ENCODE data around the gene SPRING1. TPM values are rescaled to one million over a fixed set of nuclear protein-coding genes. Genes with fewer than 3 reads are reported as not detected.

The SPRING1 gene
- total and polyA plus RNA-seq, 2 of the 13 experiments (the other 11 are each of a cell fraction or from before 2014, with no cell fraction given): 20.0 to 51.8 TPM

GRCh38 chr12:116697716-116698115 is 40.2 kb downstream of the SPRING1 start:
- Histone ChIP-seq H4K20me1 (ENCODE audit: insufficient read depth, low read length) (no peaks in the 10 kb centered on the region), H3K4me1 (ENCODE audit: insufficient read depth, low read length) (peaks cover 14% of the 10 kb centered on the region), H2AFZ (ENCODE audit: low read length) (no peak overlapping the region), H3K4me3 (replicated peaks in 1 of 3; ENCODE audit: insufficient read depth in 1 of 3, low read depth in 2 of 3, low read length in 3 of 3) (no peak overlapping the region), H3K27ac (ENCODE audit: extremely low read length, insufficient read depth, low read length) (no peak overlapping the region), H3K27me3 (ENCODE audit: control insufficient read depth in 1 of 2, insufficient read depth in 2 of 2, low read length in 2 of 2) (peaks cover 3 to 24% of the 10 kb centered on the region in 2 experiments; a peak in 4 of 5 replicates), H3K9me3 (ENCODE audit: low read length) (no peaks in the 10 kb centered on the region), H3K79me2 (ENCODE audit: insufficient read depth, low read length) (no peaks in the 10 kb centered on the region), H3K4me2 (ENCODE audit: low read depth, low read length) (no peak overlapping the region), H3K9ac (ENCODE audit: insufficient read depth, low read depth, low read length) (no peak overlapping the region), H3K36me3 (replicated peaks in 1 of 2; ENCODE audit: control insufficient read depth in 1 of 2, insufficient read depth in 2 of 2, low read length in 2 of 2) (no peaks in the 10 kb centered on the region)
- CTCF ChIA-PET (ENCODE audit: low intra/inter-chr PET ratio, low total read pairs): no interaction called here
- no peak for DNase-seq (ENCODE audit: low spot score)
- POLR2A ChIA-PET: interaction anchor here (0.7 kb wide), 1 partner anchor 350 kb away, joined by 3 read pairs; no protein-coding TSS in a partner anchor
- in situ Hi-C loops (cut with HindIII; ENCODE audit: extremely low pct_ligation_motif_present, low pct_unique_long_range_greater_than_20kb) (no loop called here), intact Hi-C loops (cut with micrococcal nuclease; ENCODE audit: unreplicated experiment) (loop anchor here (10.0 kb wide), 1 partner anchor 703 kb away; no protein-coding TSS in a partner anchor)
- BruUV-seq (replicated peaks): no TSS peak
- 57% methylated on average over 11 of the region's 11 CpGs for WGBS (ENCODE audit: low lambda C conversion rate)
- ATAC-seq: no peak
- TF ChIP-seq ADNP (CRISPR knock-in tag; IDR thresholded peaks at IDR 0.05) (no peak), ZNF460 (CRISPR knock-in tag; IDR thresholded peaks at IDR 0.05; ENCODE audit: borderline replicate concordance) (no peak), ZBTB21 (CRISPR knock-in tag; IDR thresholded peaks at IDR 0.05) (no peak), ZFY (CRISPR knock-in tag; IDR thresholded peaks at IDR 0.05) (no peak), TSC22D2 (CRISPR knock-in tag; IDR thresholded peaks at IDR 0.05; ENCODE audit: borderline replicate concordance) (no peak), LRRFIP1 (CRISPR knock-in tag; conservative IDR thresholded peaks at IDR 0.05) (no peak), ZNF777 (CRISPR knock-in tag; IDR thresholded peaks at IDR 0.05) (no peak), ZNF780A (CRISPR knock-in tag; IDR thresholded peaks at IDR 0.05) (no peak)
- no peak for FAIRE-seq

Data from HepG2 (cell line).